Urinary bladder (tissue), 4 donors: ENCODE results near the gene OR6N2. TPM values are rescaled to one million over a fixed set of nuclear protein-coding genes. Genes with fewer than 3 reads are reported as not detected.

ENCODE experiments used
- DNase-seq: peaks from one replicate; pipeline ENCODE4 v3.0.0-alpha.2; 2015; ENCODE audit errors: extremely low spot score
- H3K27ac ChIP-seq: one replicate; pipeline ENCODE4 v1.5.1; 2013; ENCODE audit warnings: low read depth, mild to moderate bottlenecking, moderate library complexity
- H3K36me3 ChIP-seq: one replicate; pipeline ENCODE4 v1.6.1; 2013; ENCODE audit warnings: mild to moderate bottlenecking, moderate library complexity; ENCODE audit not compliant: insufficient read depth
- H3K4me1 ChIP-seq: one replicate; pipeline ENCODE4 v1.6.1; 2013; ENCODE audit warnings: mild to moderate bottlenecking, moderate library complexity; ENCODE audit not compliant: insufficient read depth
- H3K4me3 ChIP-seq: one replicate; pipeline ENCODE4 v1.5.1; 2013; ENCODE audit warnings: low read depth, low read length
- WGBS: extraction: QIAGEN DNeasy Blood & Tissue Kit; methylation state at CpG from one replicate; pipeline ENCODE4 v1.1.7; 2013; 5-methylcytosine and 5-hydroxymethylcytosine counted together
- polyA plus RNA-seq: library from polyadenylated mRNA; stranded (reverse); fragments of 200-250 nt; gene quantifications from one replicate; pipeline ENCODE4 v1.2.3, GENCODE V29; 2013
- total RNA-seq: library from RNA; depleted of rRNA; stranded (reverse); fragments of >200 nt; gene quantifications from one replicate; pipeline ENCODE4 v1.2.3, GENCODE V29; 2014
- donor health status: healthy with polysubstance abuse.
- donor health status: healthy.

OR6N2 gene, protein sequence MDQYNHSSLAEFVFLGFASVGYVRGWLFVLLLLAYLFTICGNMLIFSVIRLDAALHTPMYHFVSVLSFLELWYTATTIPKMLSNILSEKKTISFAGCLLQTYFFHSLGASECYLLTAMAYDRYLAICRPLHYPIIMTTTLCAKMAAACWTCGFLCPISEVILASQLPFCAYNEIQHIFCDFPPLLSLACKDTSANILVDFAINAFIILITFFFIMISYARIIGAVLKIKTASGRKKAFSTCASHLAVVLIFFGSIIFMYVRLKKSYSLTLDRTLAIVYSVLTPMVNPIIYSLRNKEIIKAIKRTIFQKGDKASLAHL
- total RNA-seq (not detected), polyA plus RNA-seq (not detected)

DNA sequence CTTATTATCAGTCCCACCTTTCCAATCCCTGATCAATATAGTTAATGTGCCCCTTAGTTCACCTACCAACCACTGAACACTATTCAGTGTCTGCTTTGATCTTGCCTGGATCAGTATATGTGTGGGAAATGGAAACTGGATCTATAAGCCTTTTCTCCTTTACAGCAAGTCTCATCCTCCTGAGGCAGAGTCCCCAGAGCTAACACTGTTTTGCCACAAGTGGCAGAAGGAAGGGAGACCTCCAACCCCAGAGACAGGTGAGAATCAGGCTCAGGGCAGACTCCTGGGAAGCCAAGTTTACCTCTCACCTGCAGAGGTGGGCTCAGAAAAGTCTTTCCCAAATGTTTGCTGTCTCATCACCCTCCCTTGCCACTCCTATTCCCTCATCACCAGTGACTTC lies at the start of gene OR6N2:
TSS of gene OR6N2 (minus strand) at position 101 of the 400 bp plus-strand sequence. CDS start 3,569 bp downstream, outside the sequence.
- Histone ChIP-seq H3K4me3 (no peak within 1 kb of the TSS), H3K36me3 (no peaks in the 10 kb centered on the region)
- DNase-seq, result no peak

DNA sequence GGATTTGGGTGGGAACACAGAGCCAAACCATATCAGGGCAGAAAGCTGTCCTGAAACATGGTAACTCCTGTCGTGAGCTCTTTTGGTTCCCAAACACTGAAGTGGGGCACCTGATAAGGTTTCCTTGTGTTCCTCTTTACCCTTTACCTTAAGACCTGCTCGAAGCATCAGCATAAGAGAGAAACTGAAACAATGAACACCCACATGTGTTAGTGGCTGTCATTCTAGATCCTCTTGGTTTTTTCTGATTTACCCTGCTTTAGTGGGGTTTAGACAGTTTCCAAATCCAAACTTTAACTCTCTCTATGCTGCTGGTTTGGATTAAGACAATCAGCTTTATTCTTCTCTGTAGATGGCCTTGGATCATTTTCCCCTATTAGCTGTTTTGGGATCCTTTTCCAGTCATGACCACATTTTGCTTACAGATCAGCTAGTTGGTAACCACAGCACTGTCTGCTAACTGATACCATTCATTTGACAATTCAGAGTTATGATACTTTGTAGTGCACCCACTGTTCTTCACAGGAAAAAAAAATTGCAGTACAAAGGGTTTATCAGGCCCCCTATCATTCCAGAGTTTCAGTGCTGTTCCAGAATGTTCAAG lies 49.2 kb upstream of the OR6N2 start:
- Histone ChIP-seq H3K36me3 (no peaks in the 10 kb centered on the region), H3K4me1 (no peaks in the 10 kb centered on the region), H3K27ac (no peak overlapping the region), H3K4me3 (no peak overlapping the region)
- WGBS, result 78% methylated on average over 2 of the region's 2 CpGs
- DNase-seq, result no peak

More for the DNA sequence above, at the start of gene OR6N2:
- no peaks in the 10 kb centered on the region for H3K4me1 ChIP-seq
- H3K27ac ChIP-seq, result no peak within 1 kb of the TSS

DNA sequence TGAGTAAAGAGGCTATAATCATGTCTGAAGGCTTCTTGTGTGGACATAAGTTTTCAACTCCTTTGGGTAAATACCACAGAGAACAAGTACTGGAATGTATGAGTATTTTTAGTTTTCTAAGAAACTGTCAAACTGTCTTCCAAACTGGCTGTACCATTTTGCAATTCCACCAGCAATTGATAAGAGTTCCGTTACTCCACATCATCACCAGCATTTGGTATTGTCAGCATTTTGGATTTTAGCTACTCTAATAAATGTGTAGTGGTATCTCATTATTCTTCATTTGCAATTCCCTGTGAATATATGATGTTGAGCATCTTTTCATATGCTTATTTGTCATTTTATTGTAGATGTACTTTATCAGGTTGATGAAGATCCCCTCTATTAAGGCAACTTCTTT lies 40.7 kb upstream of the OR6N2 start:
- 86% methylated on average over 1 of the region's 1 CpG for WGBS
- no peak overlapping the region for H3K4me3 ChIP-seq
- H3K36me3 ChIP-seq, result no peaks in the 10 kb centered on the region
- no peak overlapping the region for H3K27ac ChIP-seq
- H3K4me1 ChIP-seq, result no peaks in the 10 kb centered on the region
- DNase-seq, result no peak

DNA sequence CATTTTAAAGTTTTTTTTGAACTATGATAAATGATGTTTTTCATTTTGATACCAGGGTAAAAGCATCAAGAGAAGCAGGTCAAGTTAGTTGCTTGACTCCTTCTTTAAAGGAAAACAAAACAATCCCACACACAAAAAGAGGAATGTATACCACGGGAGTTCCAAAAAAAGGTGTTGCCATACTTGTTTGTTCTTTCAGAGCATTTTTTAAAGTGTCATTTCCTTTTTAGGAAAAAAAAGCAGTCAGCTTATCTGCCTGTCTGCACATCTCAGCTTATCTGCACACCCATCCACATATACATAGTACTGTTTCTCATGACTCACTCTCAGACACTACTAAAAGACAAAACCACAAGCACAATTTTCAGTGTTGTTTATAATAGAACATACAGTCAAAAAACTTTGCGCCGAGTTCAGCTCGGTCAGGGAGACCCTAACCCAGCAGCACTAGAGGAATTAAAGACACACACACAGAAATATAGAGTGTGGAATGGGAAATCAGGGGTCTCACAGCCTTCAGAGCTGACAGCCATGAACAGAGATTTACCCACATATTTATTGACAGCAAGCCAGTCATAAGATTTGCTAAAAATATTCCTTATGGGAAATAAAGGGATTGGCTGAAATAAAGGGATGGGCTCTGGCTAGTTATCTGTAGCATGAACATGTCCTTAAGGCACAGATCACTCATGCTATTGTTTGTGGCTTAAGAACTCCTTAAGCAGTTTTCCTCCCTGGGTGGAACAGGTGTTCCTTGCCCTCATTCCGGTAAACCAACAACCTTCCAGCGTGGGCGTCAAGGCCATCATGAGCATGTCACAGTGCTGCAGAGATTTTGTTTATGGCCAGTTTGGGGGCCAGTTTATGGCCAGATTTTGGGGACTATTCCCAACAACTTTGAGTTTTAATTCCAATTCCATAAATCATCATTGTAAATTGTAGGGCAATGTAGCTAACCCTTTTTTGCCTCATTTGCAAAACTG lies 38.7 kb upstream of the OR6N2 start:
- Histone ChIP-seq H3K36me3 (no peaks in the 10 kb centered on the region), H3K4me1 (no peaks in the 10 kb centered on the region), H3K4me3 (no peak overlapping the region), H3K27ac (no peak overlapping the region)
- DNase-seq, result no peak
- 53% methylated on average over 7 of the region's 7 CpGs for WGBS

DNA sequence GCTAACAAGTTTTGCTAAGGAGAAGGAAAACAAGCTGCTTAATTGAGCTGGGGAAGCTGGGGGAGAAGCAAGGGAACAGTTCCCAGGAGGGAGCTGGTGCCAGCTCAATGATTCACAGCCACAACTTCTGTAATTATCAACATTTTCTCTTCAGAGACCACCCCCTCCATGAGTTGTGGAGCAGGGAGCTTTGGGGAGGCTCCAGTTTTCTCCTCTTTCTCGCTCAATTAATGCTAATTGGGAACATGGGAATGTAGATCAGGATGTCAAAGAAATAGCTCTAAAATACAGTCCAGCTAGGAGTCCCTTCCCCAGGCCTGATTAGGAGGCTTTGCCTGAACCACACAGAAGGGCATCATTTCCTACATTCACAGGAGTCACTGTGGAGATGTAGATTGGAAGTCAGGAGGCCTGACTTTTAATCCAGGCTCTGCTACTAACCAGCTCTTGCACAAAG lies 38.0 kb upstream of the OR6N2 start:
- Histone ChIP-seq H3K27ac (no peak overlapping the region), H3K4me1 (no peaks in the 10 kb centered on the region), H3K4me3 (no peak overlapping the region), H3K36me3 (no peaks in the 10 kb centered on the region)
- 90% methylated on average over 1 of the region's 1 CpG for WGBS
- no peak for DNase-seq

DNA sequence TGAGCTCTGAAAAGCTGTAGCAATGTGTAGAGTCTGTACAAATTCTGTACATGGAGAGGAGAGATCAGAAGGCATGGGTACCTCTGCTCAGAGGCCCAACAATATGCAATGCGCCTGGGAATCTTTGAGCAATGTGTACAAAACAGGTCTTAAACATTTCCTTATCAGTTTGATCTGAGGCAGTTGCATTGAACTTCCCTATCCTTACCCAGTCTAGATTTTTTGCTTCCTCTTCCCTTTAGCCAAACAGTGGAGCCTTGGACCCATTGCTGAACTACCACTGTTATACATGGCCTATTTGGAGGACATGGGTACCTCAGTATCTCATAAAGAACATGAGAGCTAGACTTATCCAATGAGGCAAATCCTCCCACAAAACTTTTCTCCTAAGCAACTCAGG lies 37.6 kb upstream of the OR6N2 start:
- H3K27ac ChIP-seq, result no peak overlapping the region
- 84% methylated on average over 1 of the region's 1 CpG for WGBS
- H3K4me1 ChIP-seq, result no peaks in the 10 kb centered on the region
- no peak overlapping the region for H3K4me3 ChIP-seq
- no peaks in the 10 kb centered on the region for H3K36me3 ChIP-seq
- no peak for DNase-seq

DNA sequence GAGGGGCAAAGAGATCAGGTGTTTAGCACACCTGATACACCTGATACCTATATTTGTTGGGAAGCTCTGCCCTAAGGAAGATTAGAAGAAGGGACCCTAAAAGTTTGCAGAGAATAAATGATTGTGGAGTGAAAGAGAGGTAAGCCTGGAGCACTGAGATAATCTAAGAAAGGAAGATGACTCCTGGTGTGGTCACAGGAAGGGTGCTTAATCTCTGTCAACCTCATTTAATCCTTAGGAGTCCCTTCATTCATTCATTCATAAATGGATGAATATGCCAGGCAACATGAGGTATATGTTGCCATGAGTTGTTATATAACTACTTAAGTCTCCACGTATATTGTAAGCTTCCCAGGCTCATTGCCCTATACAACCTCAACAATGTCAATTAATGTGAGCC lies 34.0 kb upstream of the OR6N2 start:
- H3K4me1 ChIP-seq, result no peaks in the 10 kb centered on the region
- no peaks in the 10 kb centered on the region for H3K36me3 ChIP-seq
- no peak overlapping the region for H3K27ac ChIP-seq
- no peak for DNase-seq
- no peak overlapping the region for H3K4me3 ChIP-seq
- WGBS, result 80% methylated on average over 1 of the region's 1 CpG

DNA sequence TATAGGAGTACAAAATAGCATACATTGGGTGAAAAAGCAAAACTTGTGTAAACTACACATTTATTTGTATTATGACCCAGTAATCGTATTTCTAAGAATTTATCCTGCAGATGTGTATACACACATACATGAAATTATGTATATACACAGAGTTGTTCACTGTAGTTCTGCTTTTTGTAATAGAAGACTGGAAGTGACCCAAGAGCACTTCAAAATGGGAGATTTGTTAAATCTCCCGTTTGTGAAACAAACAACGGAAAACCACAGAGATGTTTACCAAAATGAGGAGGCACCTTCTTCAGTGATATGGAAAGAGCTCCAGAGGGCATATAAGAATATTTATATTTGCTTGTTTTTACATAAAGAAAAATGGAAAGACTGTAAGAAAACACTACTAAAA lies 32.2 kb upstream of the OR6N2 start:
- no peak overlapping the region for H3K27ac ChIP-seq
- no peaks in the 10 kb centered on the region for H3K4me1 ChIP-seq
- 33% methylated on average over 3 of the region's 3 CpGs for WGBS
- no peak for DNase-seq
- H3K4me3 ChIP-seq, result no peak overlapping the region
- no peaks in the 10 kb centered on the region for H3K36me3 ChIP-seq

DNA sequence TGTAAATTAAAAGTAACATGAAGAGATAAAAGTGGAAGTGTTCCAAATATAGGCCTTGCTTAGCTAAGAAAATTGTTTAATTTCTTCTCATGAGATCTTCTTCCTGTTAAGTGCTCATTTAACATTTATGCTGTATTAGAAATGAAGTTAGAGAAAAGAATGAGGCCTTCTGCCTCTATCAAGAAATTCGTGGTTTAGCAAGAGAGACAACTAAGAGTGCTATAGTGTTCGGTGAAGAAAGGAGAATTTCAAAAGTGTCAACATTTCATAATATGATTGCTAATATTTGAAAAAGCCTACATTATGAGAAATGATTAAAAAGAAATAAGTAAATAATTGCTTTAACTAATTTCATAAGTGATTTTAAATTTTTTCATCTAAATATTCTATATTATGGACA lies 31.3 kb upstream of the OR6N2 start:
- H3K4me3 ChIP-seq, result no peak overlapping the region
- H3K27ac ChIP-seq, result no peak overlapping the region
- 69% methylated on average over 2 of the region's 2 CpGs for WGBS
- DNase-seq, result no peak
- no peaks in the 10 kb centered on the region for H3K36me3 ChIP-seq
- no peaks in the 10 kb centered on the region for H3K4me1 ChIP-seq

DNA sequence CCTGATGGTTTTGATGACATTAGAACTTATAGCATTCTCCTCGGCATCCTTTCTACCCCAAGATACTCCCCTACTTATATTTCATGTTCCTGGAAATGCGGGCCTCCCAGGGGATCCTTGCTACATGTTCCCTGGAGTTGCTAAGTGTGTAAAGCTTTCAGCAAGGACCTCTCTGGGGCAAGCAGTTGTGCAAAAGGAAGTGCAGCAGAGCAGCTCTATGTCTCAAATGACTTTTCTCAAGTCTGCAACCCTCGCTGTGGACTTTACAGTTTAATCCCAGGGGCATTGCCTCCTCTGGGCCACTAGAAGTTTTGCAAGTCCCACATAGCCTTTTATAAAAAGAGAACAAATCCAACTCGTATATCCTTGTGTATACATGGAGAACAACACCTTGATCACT lies 29.3 kb upstream of the OR6N2 start:
- 86% methylated on average over 4 of the region's 4 CpGs for WGBS
- DNase-seq, result no peak
- H3K4me3 ChIP-seq, result no peak overlapping the region
- H3K36me3 ChIP-seq, result no peaks in the 10 kb centered on the region
- no peaks in the 10 kb centered on the region for H3K4me1 ChIP-seq
- H3K27ac ChIP-seq, result no peak overlapping the region

DNA sequence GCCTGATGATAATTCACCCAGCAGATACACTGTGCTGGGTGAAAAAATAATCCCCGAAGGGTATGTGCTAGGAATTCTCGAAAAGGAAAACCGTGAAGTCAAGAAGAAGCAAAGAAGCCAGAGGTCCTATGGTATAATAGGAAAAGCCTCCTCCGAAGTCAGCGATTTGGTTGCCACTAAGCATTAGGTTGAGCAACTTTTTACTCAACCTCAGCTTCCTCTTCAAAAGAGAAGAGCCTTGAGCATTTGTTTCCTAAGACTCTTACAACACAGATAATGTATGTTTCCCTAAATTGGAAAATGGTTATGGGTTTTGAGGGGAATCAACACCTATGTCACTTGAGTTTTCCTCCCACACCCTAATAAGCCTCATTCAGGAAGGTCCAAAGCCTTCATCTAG lies 28.9 kb upstream of the OR6N2 start:
- Histone ChIP-seq H3K36me3 (no peaks in the 10 kb centered on the region), H3K4me3 (no peak overlapping the region), H3K4me1 (no peaks in the 10 kb centered on the region), H3K27ac (no peak overlapping the region)
- 95% methylated on average over 5 of the region's 5 CpGs for whole genome bisulfite sequencing
- no peak for DNase-seq

DNA sequence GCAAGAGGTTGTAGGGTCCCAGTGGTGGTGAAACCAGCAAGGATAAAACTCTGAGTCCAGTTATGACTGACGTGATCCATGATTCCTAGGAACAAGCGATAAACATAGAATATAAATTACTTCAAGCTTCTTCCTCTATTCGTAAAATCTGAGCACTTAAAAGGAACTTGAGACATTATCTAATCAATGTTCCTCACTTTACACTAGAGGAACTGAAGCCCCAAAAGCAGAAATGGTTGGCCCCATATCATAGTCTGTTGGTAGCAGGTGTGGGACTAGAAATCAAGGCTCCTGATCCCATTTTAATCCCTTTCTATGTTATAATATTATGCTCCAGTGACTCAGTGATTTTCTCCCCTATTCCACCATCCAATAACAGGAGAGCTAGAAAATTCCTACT lies 28.3 kb upstream of the OR6N2 start:
- H3K27ac ChIP-seq, result no peak overlapping the region
- H3K36me3 ChIP-seq, result no peaks in the 10 kb centered on the region
- H3K4me3 ChIP-seq, result no peak overlapping the region
- DNase-seq, result no peak
- 88% methylated on average over 3 of the region's 3 CpGs for WGBS
- H3K4me1 ChIP-seq, result no peaks in the 10 kb centered on the region

DNA sequence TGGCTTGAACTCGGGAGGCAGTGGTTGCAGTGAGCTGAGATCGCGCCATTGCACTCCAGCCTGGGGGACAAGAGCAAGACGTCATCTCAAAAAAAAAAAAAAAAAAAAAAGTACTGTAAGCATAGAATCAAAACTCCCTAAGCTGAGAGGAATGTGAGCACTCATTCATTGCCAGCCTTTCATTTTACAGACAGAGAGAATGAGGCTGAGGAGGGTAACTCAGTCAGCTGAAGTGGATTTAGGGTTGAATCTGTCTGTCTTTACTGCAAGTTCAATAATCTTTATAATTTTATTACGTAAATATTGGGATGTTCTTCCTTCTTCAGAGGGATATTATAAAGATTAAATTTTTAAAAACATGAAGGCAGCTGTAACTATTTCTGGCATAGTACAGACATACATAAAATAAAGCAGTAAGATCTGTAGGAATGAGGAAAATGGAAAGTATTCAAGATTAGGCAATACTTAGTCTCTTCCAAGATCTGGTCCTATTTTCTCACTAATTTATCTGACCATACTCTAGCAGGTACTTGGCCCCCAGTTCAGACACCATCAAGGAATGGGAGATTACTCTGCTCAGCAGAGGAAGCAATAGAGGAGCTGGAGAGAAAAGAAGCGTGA lies 26.0 kb upstream of the OR6N2 start:
- Histone ChIP-seq H3K36me3 (no peaks in the 10 kb centered on the region), H3K27ac (no peak overlapping the region), H3K4me1 (no peaks in the 10 kb centered on the region), H3K4me3 (no peak overlapping the region)
- 14% methylated on average over 6 of the region's 6 CpGs for WGBS
- no peak for DNase-seq
